Rectal smooth muscle tissue (tissue), 1 donor: ENCODE measurements around the gene ADSL.

Experiments used
- H3K27ac ChIP-seq: one replicate; pipeline ENCODE4 v1.7.0; 2013; ENCODE audit warnings: low read depth, low read length, inconsistent platforms
- H3K27me3 ChIP-seq: one replicate; pipeline ENCODE4 v1.7.0; 2013; ENCODE audit warnings: low read length; ENCODE audit not compliant: control insufficient read depth, insufficient read depth
- H3K36me3 ChIP-seq: one replicate; pipeline ENCODE4 v1.7.0; 2013; ENCODE audit warnings: low read length; ENCODE audit not compliant: control insufficient read depth, insufficient read depth
- H3K4me1 ChIP-seq: one replicate; pipeline ENCODE4 v1.7.0; 2013; ENCODE audit warnings: low read length; ENCODE audit not compliant: control insufficient read depth, insufficient read depth
- H3K4me3 ChIP-seq: one replicate; pipeline ENCODE4 v1.7.0; 2013; ENCODE audit warnings: low read length
- H3K9ac ChIP-seq: one replicate; pipeline ENCODE4 v1.7.0; 2013; ENCODE audit warnings: low read length

Gene ADSL

GRCh38 chr22:40330615-40331014 is 15.7 kb upstream of the ADSL start:
- Histone ChIP-seq H3K9ac (no peak overlapping the region), H3K4me1 (peaks cover 9% of the 10 kb centered on the region), H3K36me3 (peaks cover 3% of the 10 kb centered on the region), H3K4me3 (no peak overlapping the region), H3K27me3 (no peaks in the 10 kb centered on the region), H3K27ac (no peak overlapping the region)

- peaks cover 9% of the 10 kb centered on the region for H3K4me1 ChIP-seq
- H3K36me3 ChIP-seq, result peaks cover 3% of the 10 kb centered on the region
- no peak overlapping the region for H3K9ac ChIP-seq
- no peak overlapping the region for H3K27ac ChIP-seq
- H3K27me3 ChIP-seq, result no peaks in the 10 kb centered on the region
- H3K4me3 ChIP-seq, result no peak overlapping the region
Observed at GRCh38 chr22:40331706-40332105, 14.6 kb upstream of the ADSL start.

GRCh38 chr22:40332319-40332781 is 13.9 kb upstream of the ADSL start:
- no peak overlapping the region for H3K9ac ChIP-seq
- H3K27ac ChIP-seq, result peak overlapping the region; percentile 33
- no peak overlapping the region for H3K4me3 ChIP-seq
- no peaks in the 10 kb centered on the region for H3K27me3 ChIP-seq
- H3K36me3 ChIP-seq, result peaks cover 3% of the 10 kb centered on the region
- peaks cover 5% of the 10 kb centered on the region for H3K4me1 ChIP-seq

GRCh38 chr22:40334060-40334459 is 12.2 kb upstream of the ADSL start:
- H3K4me1 ChIP-seq, result peaks cover 3% of the 10 kb centered on the region
- no peak overlapping the region for H3K27ac ChIP-seq
- peaks cover 3% of the 10 kb centered on the region for H3K36me3 ChIP-seq
- H3K27me3 ChIP-seq, result no peaks in the 10 kb centered on the region
- H3K4me3 ChIP-seq, result no peak overlapping the region
- H3K9ac ChIP-seq, result no peak overlapping the region

GRCh38 chr22:40334899-40335298 is 11.4 kb upstream of the ADSL start:
- H3K36me3 ChIP-seq, result peaks cover 3% of the 10 kb centered on the region
- H3K9ac ChIP-seq, result no peak overlapping the region
- no peak overlapping the region for H3K4me3 ChIP-seq
- no peak overlapping the region for H3K27ac ChIP-seq
- no peaks in the 10 kb centered on the region for H3K27me3 ChIP-seq
- peaks cover 3% of the 10 kb centered on the region for H3K4me1 ChIP-seq

GRCh38 chr22:40335358-40335757 is 10.9 kb upstream of the ADSL start:
- Histone ChIP-seq H3K27ac (no peak overlapping the region), H3K4me3 (no peak overlapping the region), H3K36me3 (peaks cover 3% of the 10 kb centered on the region), H3K9ac (no peak overlapping the region), H3K27me3 (no peaks in the 10 kb centered on the region), H3K4me1 (peaks cover 3% of the 10 kb centered on the region)

GRCh38 chr22:40340044-40340443 is 6.3 kb upstream of the ADSL start:
- Histone ChIP-seq H3K4me1 (no peaks in the 10 kb centered on the region), H3K27me3 (no peaks in the 10 kb centered on the region), H3K4me3 (no peak overlapping the region), H3K27ac (no peak overlapping the region), H3K36me3 (no peaks in the 10 kb centered on the region), H3K9ac (no peak overlapping the region)

- no peaks in the 10 kb centered on the region for H3K36me3 ChIP-seq
- no peaks in the 10 kb centered on the region for H3K27me3 ChIP-seq
- no peak overlapping the region for H3K4me3 ChIP-seq
- H3K27ac ChIP-seq, result no peak overlapping the region
- no peaks in the 10 kb centered on the region for H3K4me1 ChIP-seq
- H3K9ac ChIP-seq, result no peak overlapping the region
Observed at GRCh38 chr22:40341604-40342003, 4.7 kb upstream of the ADSL start.

GRCh38 chr22:40342521-40342920 is 3.8 kb upstream of the ADSL start:
- Histone ChIP-seq H3K4me3 (no peak overlapping the region), H3K27me3 (no peaks in the 10 kb centered on the region), H3K4me1 (peaks cover 4% of the 10 kb centered on the region), H3K36me3 (no peaks in the 10 kb centered on the region), H3K9ac (no peak overlapping the region), H3K27ac (no peak overlapping the region)

GRCh38 chr22:40345271-40345670 is 1.0 kb upstream of the ADSL start:
- H3K9ac ChIP-seq, result no peak overlapping the region
- H3K27me3 ChIP-seq, result no peaks in the 10 kb centered on the region
- peaks cover 2% of the 10 kb centered on the region for H3K36me3 ChIP-seq
- peaks cover 9% of the 10 kb centered on the region for H3K4me1 ChIP-seq
- no peak overlapping the region for H3K4me3 ChIP-seq
- H3K27ac ChIP-seq, result no peak overlapping the region

- H3K27me3 ChIP-seq, result no peaks in the 10 kb centered on the region
- peaks cover 9% of the 10 kb centered on the region for H3K4me1 ChIP-seq
- H3K9ac ChIP-seq, result peak overlapping the region; percentile 78
- H3K27ac ChIP-seq, result peak overlapping the region; percentile 92
- peaks cover 4% of the 10 kb centered on the region for H3K36me3 ChIP-seq
- peak overlapping the region; percentile 97 for H3K4me3 ChIP-seq
Observed at GRCh38 chr22:40345815-40346184, 500 bp upstream of the ADSL start.

GRCh38 chr22:40347300-40347699 is 1.0 kb downstream of the ADSL start:
- Histone ChIP-seq H3K36me3 (peaks cover 4% of the 10 kb centered on the region), H3K9ac (peak overlapping the region; percentile 58), H3K4me3 (peak overlapping the region; percentile 97), H3K4me1 (peaks cover 9% of the 10 kb centered on the region), H3K27me3 (no peaks in the 10 kb centered on the region), H3K27ac (peak overlapping the region; percentile 92)

GRCh38 chr22:40348025-40348658 is 1.8 kb downstream of the ADSL start:
- H3K4me3 ChIP-seq, result no peak overlapping the region
- no peak overlapping the region for H3K9ac ChIP-seq
- H3K4me1 ChIP-seq, result peaks cover 9% of the 10 kb centered on the region

More at GRCh38 chr22:40348025-40348658, 1.8 kb downstream of the ADSL start:
- H3K27ac ChIP-seq, result no peak overlapping the region
- H3K36me3 ChIP-seq, result peaks cover 9% of the 10 kb centered on the region
- H3K27me3 ChIP-seq, result no peaks in the 10 kb centered on the region
